Ovary (tissue), 9 donors: ENCODE measurements around the gene C1QL4. TPM values are rescaled to one million over a fixed set of nuclear protein-coding genes. Genes with fewer than 3 reads are reported as not detected.

Experiments used
- DNase-seq, 5 donors: peaks; one replicate each; pipeline ENCODE4 v3.0.0-alpha.2; 2019 to 2020
- H3K27ac ChIP-seq, 2 donors: fragments of 200-600 bp; one replicate each; pipeline versions ENCODE4 v1.5.1 to v1.8.0; 2019 to 2022
- H3K27me3 ChIP-seq: fragments of 200-600 bp; one replicate; pipeline ENCODE4 v1.8.0; 2022
- H3K36me3 ChIP-seq: fragments of 200-600 bp; sonication (generic); one replicate; pipeline ENCODE4 v1.5.1; 2019
- H3K4me1 ChIP-seq: one replicate; pipeline ENCODE4 v1.8.1; 2013; ENCODE audit warnings: mild to moderate bottlenecking, moderate library complexity; ENCODE audit not compliant: insufficient read depth
- H3K4me3 ChIP-seq: fragments of 200-600 bp; sonication (generic); one replicate; pipeline ENCODE4 v1.5.1; 2017
- H3K9me3 ChIP-seq, 2 donors: fragments of 200-600 bp in 1 of 2; sonication (generic) in 1 of 2; one replicate each; pipeline versions ENCODE4 v1.5.1 to v1.8.1; 2013 to 2019; ENCODE audit warnings: mild to moderate bottlenecking in 1 of 2, moderate library complexity in 1 of 2
- CTCF ChIP-seq, 3 donors: fragments of 450-650 bp in 2 of 3; fragments of 200-600 bp in 1 of 3; IDR thresholded peaks; one replicate each; pipeline versions ENCODE4 v1.5.1 to v1.8.0; 2016 to 2022; ENCODE audit warnings: antibody characterized with exemption in 3 of 3, mild to moderate bottlenecking in 1 of 3
- EP300 ChIP-seq: sonication (generic); formaldehyde crosslinking; IDR thresholded peaks from one replicate; pipeline ENCODE4 v1.6.1; 2017; ENCODE audit warnings: antibody characterized with exemption
- POLR2A ChIP-seq: fragments of 450-650 bp; IDR thresholded peaks from one replicate; pipeline ENCODE4 v1.6.1; 2017; ENCODE audit warnings: antibody characterized with exemption, mild to moderate bottlenecking, moderate library complexity
- WGBS, 3 donors: extraction: QIAGEN DNeasy Blood & Tissue Kit in 1 of 3; methylation state at CpG; one replicate each; pipeline versions ENCODE4 v1.1.5 to v1.1.7; 2013 to 2017; 5-methylcytosine and 5-hydroxymethylcytosine counted together
- intact Hi-C, 4 donors: fragments of 100-400 bp; cut with DNase I; formaldehyde crosslinking; loops; one replicate each; pipeline versions ENCODE4 v1.11.0 to v1.15.1; 2022 to 2023
- polyA plus RNA-seq, 2 donors: library from polyadenylated mRNA; stranded (reverse); fragments of 200-250 nt in 1 of 2; fragments of 350-450 nt in 1 of 2; fragmentation: Illumina TruSeq in 1 of 2; extraction: RNeasy Lipid Tissue Mini Kit (QIAGEN cat#74804) in 1 of 2; gene quantifications; one replicate each; pipeline ENCODE4 v1.2.3, GENCODE V29; 2013 to 2014
- total RNA-seq, 7 donors: library from RNA; depleted of rRNA in 2 of 7; stranded (reverse); fragments of >200 nt in 2 of 7; fragmentation: NEBNext Ultra II Directional in 3 of 7; extraction: Animal tissue kit (Norgen Biotek cat#: 25700) in 3 of 7; gene quantifications; one replicate each; pipeline versions ENCODE4 v1.1.0 to v1.2.4, GENCODE V29; 2016 to 2023
- donor health status: DM: no; HTN: no; CAD: no; lungs with moderate emphysema.
- donor health status: DM: no; HTN: no; CAD: no.
- donor health status: Bipolar disorder and iron deficiency.
- donor health status: DM: yes; HTN: yes; CAD: no.
- donor health status: DM: no; HTN: no; CAD: no.
- donor health status: DM: yes; HTN: yes; CAD: no.

Gene C1QL4
- total and polyA plus RNA-seq, 9 donors, result not detected

GRCh38 chr12:49330032-49330619 lies 6.9 kb downstream of the C1QL4 start:
- intact Hi-C loops, result no loop called here
- Histone ChIP-seq H3K4me3 (no peak overlapping the region), H3K27ac (no peak overlapping the region), H3K4me1 (no peaks in the 10 kb centered on the region), H3K36me3 (no peaks in the 10 kb centered on the region), H3K9me3 (no peaks in the 10 kb centered on the region), H3K27me3 (no peaks in the 10 kb centered on the region)
- TF ChIP-seq EP300 (no peak), CTCF (IDR thresholded peaks at IDR 0.05) (no peak), POLR2A (no peak)
- WGBS, 3 donors, result 92 to 94% (median 94%) methylated on average over 7 of the region's 7 CpGs
- DNase-seq, result no peak

- intact Hi-C loops, result no loop called here
- no peaks in the 10 kb centered on the region for H3K27me3 ChIP-seq
- TF ChIP-seq CTCF (IDR thresholded peaks at IDR 0.05) (no peak), POLR2A (no peak), EP300 (no peak)
- no peak overlapping the region for H3K27ac ChIP-seq
- H3K4me1 ChIP-seq, result no peaks in the 10 kb centered on the region
- DNase-seq, result no peak
- H3K4me3 ChIP-seq, result no peak overlapping the region
- WGBS, 3 donors, result 95 to 96% (median 95%) methylated on average over 12 of the region's 12 CpGs
- H3K9me3 ChIP-seq, result no peaks in the 10 kb centered on the region
- H3K36me3 ChIP-seq, result no peaks in the 10 kb centered on the region
Observed at GRCh38 chr12:49328816-49329215, 8.2 kb downstream of the C1QL4 start.

- WGBS, 3 donors, result 87 to 95% (median 90%) methylated on average over 2 of the region's 2 CpGs
- H3K27ac ChIP-seq, result no peak overlapping the region
Observed at GRCh38 chr12:49327887-49328286, 9.1 kb downstream of the C1QL4 start.

GRCh38 chr12:49327368-49327767 lies 9.6 kb downstream of the C1QL4 start:
- H3K27ac ChIP-seq, result no peak overlapping the region
- H3K4me3 ChIP-seq, result no peak overlapping the region
- DNase-seq, result no peak
- no peaks in the 10 kb centered on the region for H3K36me3 ChIP-seq
- peaks cover 4% of the 10 kb centered on the region for H3K4me1 ChIP-seq
- intact Hi-C loops, result no loop called here
- TF ChIP-seq CTCF (IDR thresholded peaks at IDR 0.05), result no peak
- TF ChIP-seq EP300, result no peak
- no peak for TF ChIP-seq POLR2A
- H3K9me3 ChIP-seq, result no peaks in the 10 kb centered on the region
- H3K27me3 ChIP-seq, result no peaks in the 10 kb centered on the region

More at GRCh38 chr12:49327887-49328286, 9.1 kb downstream of the C1QL4 start:
- H3K36me3 ChIP-seq, result no peaks in the 10 kb centered on the region
- H3K27me3 ChIP-seq, result no peaks in the 10 kb centered on the region
- no peak for DNase-seq
- TF ChIP-seq POLR2A, result no peak
- TF ChIP-seq CTCF (IDR thresholded peaks at IDR 0.05), result no peak
- TF ChIP-seq EP300, result no peak
- no peak overlapping the region for H3K4me3 ChIP-seq
- no peaks in the 10 kb centered on the region for H3K9me3 ChIP-seq
- peaks cover 4% of the 10 kb centered on the region for H3K4me1 ChIP-seq
- intact Hi-C loops, result no loop called here
